COLO829 (cell line): ENCODE results near the gene KLF3.

Experiments used
- DNase-seq: peaks from one replicate; pipeline ENCODE4 v3.0.0; 2012; ENCODE audit warnings: low spot score

KLF3 gene

DNA sequence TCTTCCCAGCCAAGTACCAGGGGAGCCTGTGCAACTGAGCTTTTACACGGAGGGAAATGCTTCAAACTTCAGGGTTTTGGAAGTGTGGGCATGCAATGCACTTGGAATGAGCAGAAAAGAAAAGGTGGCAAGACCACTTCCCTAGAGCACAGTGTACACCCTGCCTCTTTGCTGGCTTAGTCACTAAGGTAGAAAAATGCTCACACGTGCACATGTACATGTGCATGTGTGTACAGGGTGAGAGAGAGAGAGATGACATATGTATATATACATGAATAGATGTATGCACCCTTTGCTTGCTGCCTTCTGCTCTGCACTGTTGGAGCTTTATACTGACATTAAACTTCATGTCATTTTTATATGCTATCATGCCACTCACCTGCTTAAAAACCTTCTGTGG is 7.9 kb upstream of the KLF3 start:
- DNase-seq, result no peak

DNA sequence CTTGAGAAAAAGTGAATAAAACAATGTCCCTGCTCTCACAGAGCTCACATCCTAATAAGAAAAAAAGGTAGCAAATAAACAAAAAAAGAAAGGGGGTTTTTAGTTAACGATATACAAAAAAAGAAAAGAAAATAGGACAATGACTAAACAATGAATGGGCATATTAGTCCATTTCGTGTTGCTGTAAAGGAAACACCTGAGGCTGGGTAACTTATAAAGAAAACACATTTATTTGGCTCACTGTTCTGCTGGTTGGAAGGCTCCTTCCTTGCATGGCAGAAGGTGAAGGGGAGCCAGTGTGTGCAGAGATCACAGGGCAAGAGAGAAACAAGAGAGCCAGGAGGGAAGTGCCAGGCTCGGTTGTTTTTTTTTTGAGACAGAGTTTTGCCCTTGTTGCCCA is 4.7 kb upstream of the KLF3 start:
- no peak for DNase-seq

DNA sequence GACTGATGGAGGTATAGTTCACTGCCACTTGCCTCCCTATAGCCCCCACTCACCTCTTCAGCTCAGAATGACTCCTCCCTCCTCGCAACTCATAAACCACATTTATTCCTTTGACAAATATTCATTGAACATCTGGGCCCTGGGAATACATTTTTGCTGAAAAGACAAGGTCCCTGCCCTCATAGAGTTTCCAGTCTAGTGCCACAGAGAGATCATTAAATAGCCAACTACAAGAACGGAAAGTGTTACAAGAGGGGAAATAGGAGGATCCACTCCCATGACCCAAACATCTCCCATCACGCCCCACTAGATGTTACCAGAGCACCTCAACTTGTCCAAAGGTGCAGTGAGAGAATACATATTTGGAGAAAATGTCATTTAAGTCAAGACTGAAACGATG is 3.2 kb upstream of the KLF3 start:
- no peak for DNase-seq

DNA sequence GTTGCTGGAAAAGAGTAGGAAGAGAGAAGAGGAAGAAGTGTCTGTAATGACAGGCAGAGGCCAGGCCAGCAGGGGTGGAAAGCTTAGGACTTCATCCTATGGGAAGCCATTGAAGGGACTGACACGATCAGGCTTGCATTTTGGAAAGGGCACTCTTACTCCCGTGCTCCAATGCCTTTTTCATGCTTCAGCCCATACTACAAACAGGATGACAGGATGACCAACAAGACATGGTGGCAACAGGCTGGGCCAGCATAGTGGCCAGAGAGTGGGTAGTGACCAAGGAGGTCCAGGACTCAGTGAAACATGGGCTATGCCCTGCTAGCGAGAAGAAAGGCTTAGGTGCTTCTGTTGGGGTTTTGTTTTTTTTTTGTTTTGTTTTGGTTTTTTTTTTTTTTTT is 2.6 kb upstream of the KLF3 start:
- DNase-seq, result no peak

DNA sequence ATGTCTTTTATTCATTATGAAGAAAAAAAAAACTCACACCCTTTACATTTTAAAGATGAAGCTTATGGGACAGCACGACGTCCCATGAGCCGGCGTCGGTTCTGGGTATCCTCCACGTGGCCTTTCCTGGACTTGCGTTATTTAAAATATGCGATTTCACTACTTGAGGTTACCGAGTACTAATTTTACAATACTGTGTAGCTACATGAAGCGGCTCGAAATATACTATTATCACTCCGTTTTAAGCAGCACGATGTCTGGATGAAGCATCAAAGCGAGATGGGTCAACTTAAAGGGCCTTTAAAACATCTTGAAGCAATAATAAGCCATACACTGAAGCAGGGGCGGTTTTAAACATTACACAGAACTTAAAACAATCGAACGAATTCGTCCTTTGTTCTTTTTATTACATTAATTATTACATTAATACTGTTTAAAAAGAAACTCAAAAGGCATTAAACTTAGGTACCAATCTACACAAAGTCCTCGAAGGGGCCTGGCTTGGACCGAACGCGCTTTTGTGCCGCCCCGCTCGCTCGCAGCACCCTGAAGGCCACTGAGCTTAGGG is 1.4 kb upstream of the KLF3 start:
- no peak for DNase-seq

DNA sequence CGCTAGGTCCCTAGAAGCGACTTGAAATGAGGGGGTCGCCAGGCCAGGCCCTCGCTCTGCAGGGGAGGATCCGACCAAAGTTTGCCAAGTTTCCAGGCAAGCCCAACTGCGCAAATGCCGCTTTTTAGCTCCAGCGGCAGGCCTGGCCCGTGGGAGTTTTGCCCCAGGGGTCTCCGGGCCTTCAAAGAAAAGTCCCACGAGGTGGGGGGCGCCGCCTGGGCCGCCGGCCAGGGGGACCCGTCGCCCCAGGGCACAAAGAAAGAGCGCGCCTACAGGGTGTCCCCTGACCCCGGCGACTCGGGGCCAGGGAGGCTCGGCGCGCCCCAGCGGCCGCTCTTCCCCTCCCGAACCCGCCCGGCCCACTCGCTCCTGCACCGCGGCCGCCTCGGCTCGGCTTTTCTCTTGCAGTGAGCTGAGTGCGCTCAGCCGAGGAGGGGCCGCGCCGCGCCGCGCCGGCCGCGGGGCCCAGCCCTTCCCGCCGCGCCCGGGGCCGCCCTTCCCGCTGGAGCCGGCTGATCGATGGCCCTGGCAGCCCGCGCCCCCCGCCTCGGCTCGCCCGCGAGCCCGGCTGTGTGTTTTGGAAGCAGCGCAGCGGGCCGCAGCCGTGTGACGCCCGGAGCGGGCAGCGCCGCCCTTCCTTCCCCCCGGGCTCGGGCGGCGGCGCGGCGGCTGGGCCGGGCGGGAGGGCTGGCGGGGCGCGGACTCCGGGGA is 754 bp upstream of the KLF3 start:
- no peak for DNase-seq

DNA sequence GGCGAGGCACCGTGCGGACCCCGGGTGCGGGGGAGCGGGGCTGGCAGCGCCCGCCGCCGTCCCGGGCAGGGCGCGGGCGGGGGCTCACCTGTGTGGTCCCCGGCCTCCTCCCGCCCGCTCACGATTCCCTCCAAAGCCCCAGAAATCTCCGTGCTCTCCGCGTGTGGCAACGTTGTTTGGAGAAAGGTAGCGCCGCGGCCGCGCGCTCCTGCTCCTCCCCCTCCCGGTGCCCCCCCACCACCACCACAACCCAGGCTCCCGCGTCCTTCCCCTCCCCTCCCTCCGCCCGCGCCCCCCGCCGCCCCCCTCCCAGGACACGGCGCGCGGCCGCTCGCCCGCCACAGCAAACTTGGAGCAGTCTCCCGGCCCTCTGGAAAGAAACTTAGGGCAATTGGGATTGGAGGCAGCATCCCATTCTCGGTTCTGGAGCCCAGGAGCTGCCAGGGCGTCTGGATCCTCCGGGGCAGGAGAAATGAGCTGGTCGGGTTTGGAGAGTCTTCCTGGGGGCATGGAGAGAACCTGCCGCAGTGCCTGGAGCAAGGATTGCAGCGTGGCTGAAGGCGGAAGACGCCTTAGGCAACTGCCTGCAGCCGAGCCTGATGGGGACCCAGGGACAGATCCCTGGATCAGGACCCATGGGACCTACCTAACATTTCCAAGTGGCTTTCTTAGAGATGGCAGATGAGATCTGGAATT is 855 bp downstream of the KLF3 start:
- no peak for DNase-seq

DNA sequence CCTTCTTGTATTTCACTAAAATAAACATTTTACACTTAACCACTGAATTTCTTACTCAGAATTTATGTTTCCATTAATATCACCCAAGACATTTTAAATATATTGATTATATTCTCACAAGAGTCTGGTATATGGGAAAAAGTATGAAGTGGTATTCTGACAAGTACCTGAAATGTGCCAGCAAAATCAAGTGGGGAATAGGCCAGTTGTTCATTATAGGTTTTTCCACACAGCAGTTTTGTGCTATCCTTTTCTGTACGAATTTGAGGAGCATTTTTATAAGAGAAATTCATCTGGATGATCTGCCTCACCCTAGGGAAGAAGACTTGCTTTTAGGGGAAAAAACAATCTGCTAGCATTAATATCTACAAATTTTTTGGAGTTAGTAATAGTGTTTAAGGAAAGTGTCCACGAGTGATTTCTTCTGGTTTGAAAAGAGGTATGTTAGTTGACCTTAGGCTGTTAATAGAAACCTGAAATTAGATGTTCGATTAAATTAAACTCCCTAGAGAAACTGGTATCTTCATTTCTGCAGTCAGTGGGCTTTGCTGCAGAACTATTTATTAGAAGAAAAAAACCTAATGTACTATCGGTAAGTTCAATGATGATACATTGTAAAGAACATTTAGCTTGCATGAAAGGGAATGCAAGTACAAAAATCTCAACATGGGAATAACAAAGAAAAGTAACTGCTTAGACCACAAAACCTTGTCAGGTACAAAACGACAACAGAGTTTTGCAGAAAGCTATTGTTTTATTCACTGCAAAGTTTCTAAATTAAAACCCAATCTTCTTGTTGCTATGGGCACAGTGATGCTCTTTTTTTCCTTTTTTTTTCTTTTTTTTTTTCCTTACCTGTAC is 1.8 kb downstream of the KLF3 start:
- DNase-seq, result no peak

DNA sequence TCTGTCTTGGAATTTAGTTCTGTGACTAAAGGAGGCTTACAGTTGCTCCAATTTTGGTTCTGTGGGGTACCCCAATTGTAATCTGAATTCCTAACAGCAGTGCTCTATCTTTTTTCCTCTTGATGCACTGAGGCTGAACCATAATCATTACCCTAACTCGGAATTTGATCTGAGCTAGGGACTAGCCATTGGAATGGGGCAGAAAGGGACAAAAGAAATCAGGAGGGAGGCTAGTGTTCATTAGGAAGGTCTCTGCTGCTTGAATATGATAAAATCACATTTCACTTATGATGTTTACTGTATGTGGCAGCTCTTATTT is 2.7 kb downstream of the KLF3 start:
- no peak for DNase-seq

DNA sequence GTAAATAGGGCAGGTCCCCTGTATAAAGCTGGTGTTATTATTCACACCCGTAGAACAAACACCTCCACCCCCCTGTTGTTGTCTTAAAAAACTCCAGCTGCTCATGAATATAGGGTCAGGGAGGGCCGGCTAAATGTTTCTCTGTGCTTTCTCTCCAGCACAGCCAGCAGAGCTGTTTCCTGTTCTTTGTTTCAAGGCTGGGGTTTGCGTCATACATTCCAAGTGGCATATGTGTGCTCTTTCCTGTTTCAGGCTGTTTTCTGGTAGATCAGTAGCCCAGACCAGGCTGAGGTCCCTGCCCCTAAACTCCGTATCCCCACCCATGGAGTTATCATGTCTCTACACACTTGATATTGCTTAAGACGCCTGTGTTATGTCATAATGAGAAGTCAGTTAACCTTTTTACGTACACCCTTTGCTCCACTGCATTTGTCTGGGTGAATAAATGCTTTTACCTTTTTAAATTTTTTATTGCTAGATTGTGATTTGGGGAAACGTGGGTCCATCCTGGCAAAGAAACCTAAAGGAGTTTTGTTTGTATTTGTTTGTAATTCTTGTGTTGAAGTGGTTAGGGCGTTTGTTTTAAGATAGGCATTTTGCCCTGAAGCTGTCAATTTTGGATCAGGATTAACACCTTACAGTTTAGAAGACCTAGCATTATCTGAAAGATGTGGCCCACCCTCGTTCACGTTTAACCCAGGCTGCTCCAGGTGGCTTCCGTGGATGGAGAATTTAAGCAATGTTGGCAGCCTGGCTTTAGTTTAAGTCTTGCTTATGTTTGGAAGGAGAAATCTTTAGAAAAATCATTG is 3.3 kb downstream of the KLF3 start:
- DNase-seq, result peak; percentile 87

DNA sequence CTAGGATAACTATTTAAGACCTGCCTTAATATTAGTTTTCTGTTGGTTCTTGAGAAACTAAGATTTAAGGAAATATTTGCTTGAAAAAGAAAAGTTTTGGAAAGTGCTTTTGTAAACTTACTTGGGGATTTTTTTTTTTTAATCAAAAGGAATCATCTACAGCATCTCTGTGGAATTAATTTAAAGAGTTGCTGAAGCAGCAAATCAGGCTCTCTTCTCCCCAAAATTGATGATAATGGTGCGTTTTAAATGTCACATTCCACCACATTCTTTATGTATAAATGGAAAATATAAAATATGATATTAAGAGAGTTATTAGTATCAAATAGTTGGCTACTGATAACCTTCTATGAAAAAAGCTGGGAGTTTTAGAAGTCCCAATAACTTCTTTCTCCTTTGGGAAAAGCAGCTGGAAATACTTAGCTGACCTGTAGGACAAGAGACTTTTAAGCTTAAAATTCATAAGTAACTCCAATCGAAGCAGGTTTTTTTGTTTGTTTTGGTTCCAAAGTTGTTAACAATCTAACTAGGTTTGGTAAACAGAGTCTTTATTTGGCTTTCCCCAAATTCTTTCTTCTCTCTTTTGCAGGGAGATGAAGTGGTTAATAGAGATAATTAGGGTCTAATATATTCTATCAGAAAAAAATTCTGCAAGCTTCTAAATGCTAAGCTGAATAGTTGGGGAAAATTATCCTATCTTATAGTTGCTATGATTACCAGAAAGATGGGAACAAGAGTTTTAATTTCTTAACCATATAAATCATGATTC is 4.4 kb downstream of the KLF3 start:
- DNase-seq, result no peak

DNA sequence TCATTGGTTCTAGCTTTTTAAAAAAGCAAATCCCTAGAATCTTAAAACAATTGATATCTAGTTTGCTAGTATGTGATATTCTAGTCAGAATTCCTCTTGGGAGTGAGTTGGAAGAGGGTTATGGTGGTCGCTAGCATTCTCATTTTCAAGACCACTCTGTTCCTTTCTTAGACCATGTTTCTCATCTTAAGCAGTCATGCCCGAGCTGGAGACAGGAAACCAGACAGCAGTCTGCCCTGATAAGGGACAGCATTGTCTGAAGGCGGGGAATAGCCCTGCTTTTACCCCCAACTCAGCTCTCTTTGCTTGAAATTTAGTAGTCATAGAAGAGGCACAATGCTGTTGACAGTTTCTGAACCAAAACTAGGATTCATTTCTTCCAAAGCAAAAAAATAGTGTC is 5.2 kb downstream of the KLF3 start:
- no peak for DNase-seq

DNA sequence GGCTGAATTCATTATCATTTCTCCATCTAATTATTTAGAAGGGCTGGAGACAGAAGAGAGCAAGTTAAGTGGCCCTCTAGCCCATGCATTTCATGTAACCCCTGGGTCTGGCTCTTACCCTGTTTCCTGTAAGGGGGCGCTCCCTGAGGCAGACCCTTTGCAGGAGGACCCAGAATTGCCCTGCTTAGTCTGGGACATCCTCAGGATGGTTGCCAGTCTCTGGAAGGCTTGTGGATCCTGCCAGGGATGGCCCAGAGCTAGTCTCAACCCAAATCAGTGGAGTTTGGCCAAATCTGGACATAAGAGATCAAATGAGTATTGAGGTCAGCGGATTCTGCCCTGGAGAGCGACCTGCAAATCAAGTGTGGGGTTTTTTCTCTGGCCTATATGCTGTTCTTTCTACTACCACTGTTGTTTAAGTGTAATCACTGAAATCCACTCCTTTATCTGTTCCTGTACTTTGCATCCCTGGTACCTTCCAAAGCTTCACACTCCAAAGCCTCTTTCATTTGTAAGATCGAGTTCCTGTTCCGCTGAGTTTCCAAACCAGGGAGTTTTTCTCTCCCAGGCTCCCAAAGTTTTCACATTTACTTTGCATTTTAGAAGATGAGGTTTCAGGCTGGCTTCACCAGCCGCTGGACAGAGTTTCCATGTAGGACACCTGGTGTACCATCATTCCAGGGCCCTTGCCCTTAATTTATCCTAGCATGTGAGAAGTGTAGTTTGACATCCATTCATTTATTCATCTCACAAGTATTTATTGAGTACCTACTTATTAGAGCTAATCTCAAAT is 6.3 kb downstream of the KLF3 start:
- no peak for DNase-seq

DNA sequence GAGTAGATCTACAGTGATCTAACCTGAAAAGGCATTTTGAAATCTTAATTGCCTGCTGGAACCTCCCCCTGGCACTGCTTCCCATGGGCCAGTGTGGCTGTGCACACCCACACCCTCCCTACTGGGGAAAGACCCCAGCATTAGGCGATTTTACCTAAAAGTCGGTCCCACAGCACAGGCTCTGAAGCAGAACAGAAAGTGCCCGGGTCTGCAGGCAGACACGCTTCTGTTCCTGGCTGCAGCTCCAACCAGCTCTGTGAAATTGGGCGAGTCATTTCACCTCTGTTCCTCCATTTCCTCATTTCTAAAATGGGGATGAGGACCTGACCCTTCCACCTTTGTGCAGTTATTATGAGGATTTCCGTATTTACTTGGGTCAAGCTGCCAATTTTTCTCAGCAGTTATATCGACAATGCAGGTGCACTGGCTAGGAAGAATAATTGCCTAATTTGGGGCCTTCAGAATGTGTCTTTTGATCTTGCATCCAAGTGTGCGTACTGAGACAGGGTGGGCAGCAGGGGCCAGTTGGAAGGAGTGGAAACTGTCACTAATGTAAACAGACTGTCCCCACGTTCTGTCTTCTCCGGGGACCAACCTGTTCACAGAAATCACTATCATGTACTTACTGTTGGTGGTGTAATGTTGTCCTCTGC is 7.1 kb downstream of the KLF3 start:
- no peak for DNase-seq

DNA sequence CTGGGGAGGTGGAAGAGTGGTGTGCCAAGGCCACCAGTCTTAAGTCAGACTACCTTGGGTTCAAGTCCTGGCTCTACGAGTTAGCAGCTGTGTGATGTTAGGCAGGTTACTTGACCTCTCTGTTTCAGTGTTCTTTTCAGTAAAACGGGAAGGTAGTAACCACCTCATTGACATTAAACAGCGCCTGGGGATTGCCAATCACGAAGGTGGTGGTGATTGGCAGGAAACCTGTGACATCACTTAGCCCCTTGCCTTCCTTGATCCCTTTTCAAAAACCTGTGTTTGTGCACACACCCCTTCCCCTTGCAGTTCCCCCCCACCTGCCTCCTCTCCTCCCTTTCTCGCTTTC is 7.6 kb downstream of the KLF3 start:
- DNase-seq, result no peak

DNA sequence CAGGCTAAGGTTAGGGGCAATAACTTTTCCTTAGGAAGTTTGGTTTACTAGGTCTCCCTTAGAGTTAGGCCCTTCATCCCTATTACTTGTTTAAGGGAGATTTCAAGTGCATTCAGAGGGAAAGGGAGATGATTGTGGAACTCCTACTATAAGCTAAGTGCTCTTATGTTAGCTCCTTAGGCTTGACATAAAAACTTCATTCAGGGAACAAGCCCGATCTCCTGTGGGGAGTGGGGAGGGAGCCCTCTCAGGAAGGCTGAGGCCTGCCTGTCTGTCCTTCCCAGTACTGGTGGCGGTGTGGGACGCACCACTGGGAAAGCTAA is 8.0 kb downstream of the KLF3 start:
- DNase-seq, result no peak

DNA sequence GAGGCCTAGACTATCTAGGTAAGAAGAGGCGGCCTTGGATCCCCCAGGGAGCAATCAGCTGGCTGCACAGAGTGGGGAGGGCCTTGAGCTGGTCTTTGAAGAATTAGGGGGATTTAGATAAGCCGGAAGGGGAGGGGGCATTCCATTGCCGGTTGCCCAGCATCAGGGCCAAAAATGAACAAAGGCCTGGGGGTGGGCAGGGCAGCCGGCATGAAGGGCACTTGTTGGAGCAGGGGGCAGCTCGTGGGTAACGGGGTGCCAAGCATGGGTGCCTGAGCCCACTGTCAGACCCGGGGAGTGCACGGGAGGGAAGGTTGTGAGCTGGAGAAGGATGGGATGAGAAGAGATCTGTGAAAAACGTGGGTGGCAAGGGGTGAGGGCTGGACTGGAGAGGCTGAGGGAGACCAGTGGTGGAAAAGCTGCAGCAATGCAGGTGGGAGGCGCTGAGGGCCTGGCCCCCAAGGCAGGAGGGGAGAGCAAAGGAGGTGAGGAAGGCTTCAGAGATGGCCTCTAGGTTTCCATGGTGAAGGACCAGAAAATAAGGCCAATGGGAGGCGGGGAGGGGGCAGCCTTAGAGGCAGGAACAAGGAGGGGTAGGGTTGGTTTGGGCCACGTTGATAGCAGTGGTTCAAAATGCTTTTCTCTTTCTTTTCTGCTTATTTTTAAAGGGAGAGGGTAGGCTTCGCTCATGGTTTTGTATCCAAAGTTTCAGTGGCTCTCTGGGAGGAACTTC is 8.6 kb downstream of the KLF3 start:
- DNase-seq, result no peak

DNA sequence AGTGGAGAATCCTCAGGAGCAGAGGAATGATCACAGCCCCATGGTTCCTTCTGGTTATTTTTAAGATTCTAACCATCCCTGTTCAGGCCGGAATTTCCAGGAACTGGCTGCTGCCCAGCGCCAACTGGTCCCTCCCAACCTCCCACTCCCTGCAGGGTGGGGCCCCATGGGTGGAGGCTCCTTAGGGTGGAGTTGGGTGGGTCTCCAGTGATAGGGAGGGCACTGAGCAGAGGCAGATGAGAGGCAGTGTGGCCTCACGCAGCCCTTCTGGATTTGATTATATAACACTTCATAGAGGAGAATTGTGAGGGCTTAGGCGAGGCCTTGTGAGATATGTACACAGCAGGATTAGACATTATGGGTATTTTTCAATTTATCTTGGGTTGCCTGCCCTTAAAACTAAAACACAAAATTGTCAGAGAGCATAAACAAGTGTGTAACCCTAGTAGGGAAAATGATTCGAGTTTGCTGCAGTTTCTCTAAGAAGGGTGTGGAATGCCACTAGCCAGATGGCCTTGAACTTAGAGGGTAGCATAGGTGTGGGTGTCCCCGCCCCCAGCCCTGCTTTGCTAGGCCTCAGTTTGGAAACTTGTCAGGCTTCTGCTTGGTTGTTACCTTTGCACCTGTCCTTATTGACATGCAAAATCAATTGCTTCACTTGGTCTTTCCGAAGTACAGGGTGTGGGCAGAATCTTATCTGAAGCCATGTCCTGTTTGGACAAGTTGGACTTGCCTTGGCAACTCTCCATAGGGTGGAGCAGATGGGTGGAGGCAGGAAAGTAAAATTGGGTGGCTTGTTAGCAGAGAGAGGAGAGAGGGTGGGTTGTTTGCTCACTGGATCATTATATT is 9.4 kb downstream of the KLF3 start:
- DNase-seq, result no peak
